ENCODE measurements around the gene CDKN2D.

The CDKN2D gene

GRCh38 chr19:10517361-10517759, 51.4 kb downstream of the CDKN2D start, which contains the start of gene S1PR5:
Gene S1PR5 (minus strand): TSS chr19:10517447. CDS start chr19:10515011, 2,436 bp downstream.
- no peak within 1 kb of the TSS for H3K27ac ChIP-seq
- TF ChIP-seq ZFX (IDR thresholded peaks at IDR 0.05) (no peak), CTCF (conservative IDR thresholded peaks at IDR 0.05) (no peak)

- no peak overlapping the region for H3K27ac ChIP-seq
- no peak for TF ChIP-seq ZFX (IDR thresholded peaks at IDR 0.05)
- TF ChIP-seq CTCF (conservative IDR thresholded peaks at IDR 0.05), result no peak
Measured at GRCh38 chr19:10516671-10517286, 52.0 kb downstream of the CDKN2D start.
